ENCODE results near the gene ZSWIM3. TPM values are rescaled to one million over a fixed set of nuclear protein-coding genes. Genes with fewer than 3 reads are reported as not detected.

The ZSWIM3 gene
- total RNA-seq, 1 experiment from 2014 or later = 4.2 TPM

DNA sequence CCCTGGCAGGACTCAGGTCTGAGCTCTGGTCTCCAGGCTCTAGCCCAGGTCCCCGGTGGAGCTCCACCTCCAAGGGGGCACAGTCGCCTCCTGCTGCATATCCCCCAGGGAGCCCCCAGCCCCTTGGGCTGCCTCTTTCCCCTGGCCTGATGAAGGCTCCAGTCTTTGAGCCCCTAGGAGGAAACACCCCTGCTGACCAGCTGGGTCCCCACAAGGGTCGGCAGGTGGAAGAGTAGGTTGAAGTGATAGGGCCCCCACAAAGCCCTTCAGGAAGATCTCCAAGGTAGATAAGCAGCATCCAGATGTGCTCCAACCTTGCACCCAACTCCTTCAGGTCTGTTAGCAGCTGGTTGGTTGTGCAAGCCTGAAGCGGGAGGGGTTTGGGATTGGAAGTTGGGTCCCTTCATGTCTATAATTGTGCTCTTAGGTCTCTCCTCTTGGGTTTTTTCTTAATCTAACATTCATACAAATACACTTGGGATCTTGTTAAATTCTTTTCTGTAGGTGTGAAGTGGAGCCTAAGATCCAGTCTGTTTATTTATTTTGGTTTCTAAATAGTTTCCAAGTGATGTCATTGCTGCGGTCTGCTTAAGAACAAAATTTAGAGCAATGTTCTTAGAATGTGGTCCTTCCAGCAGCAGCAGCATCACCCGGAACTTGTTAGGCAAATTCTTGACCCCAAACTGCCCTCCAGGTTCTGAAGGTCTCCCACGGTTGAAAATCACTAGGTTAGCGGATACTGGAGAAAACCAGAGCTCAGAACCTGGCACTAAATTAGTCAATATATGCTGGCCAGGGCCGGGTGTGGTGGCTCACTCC lies 39.8 kb upstream of the ZSWIM3 start:
- no peak; the same call in 1 of the 2 replicates for ATAC-seq
- POLR2A ChIA-PET (ENCODE audit: unreplicated experiment) = interaction anchor here (0.6 kb wide), 1 partner anchor 932 kb away, joined by 3 read pairs; the partner anchor contains the start of gene YWHAB
- TF ChIP-seq EZH2 (IDR thresholded peaks at IDR 0.05; ENCODE audit: low read length, unreplicated experiment) (no peak), EZH2phosphoT487 (IDR thresholded peaks at IDR 0.05; ENCODE audit: borderline replicate concordance, low read length) (no peak)
- TF ChIP-seq, protein P1, sequence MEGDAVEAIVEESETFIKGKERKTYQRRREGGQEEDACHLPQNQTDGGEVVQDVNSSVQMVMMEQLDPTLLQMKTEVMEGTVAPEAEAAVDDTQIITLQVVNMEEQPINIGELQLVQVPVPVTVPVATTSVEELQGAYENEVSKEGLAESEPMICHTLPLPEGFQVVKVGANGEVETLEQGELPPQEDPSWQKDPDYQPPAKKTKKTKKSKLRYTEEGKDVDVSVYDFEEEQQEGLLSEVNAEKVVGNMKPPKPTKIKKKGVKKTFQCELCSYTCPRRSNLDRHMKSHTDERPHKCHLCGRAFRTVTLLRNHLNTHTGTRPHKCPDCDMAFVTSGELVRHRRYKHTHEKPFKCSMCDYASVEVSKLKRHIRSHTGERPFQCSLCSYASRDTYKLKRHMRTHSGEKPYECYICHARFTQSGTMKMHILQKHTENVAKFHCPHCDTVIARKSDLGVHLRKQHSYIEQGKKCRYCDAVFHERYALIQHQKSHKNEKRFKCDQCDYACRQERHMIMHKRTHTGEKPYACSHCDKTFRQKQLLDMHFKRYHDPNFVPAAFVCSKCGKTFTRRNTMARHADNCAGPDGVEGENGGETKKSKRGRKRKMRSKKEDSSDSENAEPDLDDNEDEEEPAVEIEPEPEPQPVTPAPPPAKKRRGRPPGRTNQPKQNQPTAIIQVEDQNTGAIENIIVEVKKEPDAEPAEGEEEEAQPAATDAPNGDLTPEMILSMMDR (conservative IDR thresholded peaks at IDR 0.05; ENCODE audit: low read depth, low read length) = no peak
- CTCF ChIA-PET = no interaction called here
- Histone ChIP-seq H3K27ac (ENCODE audit: low read length) (0 out of 2 replicates have a peak overlapping the region, but pooled peaks have one; percentile 1), H3K36me3 (ENCODE audit: low read depth, low read length) (peaks cover 30% of the 10 kb centered on the region), H4K20me1 (ENCODE audit: low read length) (peaks cover 11% of the 10 kb centered on the region; the same call in 1 of the 2 replicates), H3K4me2 (ENCODE audit: low read length) (no peak overlapping the region), H3K4me1 (ENCODE audit: insufficient read depth, low read length) (peaks cover 32% of the 10 kb centered on the region; the same call in 1 of the 2 replicates), H2AFZ (ENCODE audit: low read length) (no peak overlapping the region), H3F3A (ENCODE audit: low read length, unreplicated experiment) (peaks cover 11% of the 10 kb centered on the region), H3K27me3 (ENCODE audit: low read length) (no peaks in the 10 kb centered on the region), H3K9me3 (ENCODE audit: low read length) (no peaks in the 10 kb centered on the region), H3K79me2 (ENCODE audit: low read length) (peaks cover 33% of the 10 kb centered on the region), H3K9ac (ENCODE audit: low read length) (no peak overlapping the region), H3K4me3 (ENCODE audit: low read length) (no peak overlapping the region), H3K9me2 (replicated peaks; ENCODE audit: low read length) (no peaks in the 10 kb centered on the region)
- DNase-seq = peak; percentile 45
- intact Hi-C loops (cut with micrococcal nuclease) = loop anchor here (10.0 kb wide), 1 partner anchor 117 kb away; the partner anchor contains the start of gene PCIF1
- no TSS peak for BruUV-seq (replicated peaks)

DNA sequence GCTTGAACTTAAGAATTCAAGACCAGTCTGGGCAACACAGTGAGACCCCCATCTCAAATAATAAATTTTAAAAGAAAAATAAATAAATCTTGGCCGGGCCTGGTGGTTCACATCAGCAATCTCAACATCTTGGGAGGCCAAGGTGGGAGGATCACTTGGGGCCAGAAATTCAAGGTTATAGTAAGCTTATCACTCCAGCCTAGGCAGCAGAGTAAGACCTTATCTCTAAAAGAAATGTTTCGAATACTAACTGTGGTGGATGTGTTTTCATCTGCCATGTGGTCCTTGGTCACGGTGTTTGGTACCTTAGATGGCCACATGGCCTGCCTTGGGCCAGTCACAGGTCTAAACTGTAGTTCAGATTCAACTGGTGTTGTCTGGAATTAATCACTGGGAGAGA lies 39.2 kb upstream of the ZSWIM3 start:
- H2AFZ ChIP-seq (ENCODE audit: low read length) = no peak overlapping the region
- intact Hi-C loops (cut with micrococcal nuclease) = loop anchor here (10.0 kb wide), 1 partner anchor 117 kb away; the partner anchor contains the start of gene PCIF1
- no peaks in the 10 kb centered on the region for H3K9me2 ChIP-seq (replicated peaks; ENCODE audit: low read length)
- BruUV-seq (replicated peaks) = no TSS peak
- H4K20me1 ChIP-seq (ENCODE audit: low read length) = peaks cover 11% of the 10 kb centered on the region; the same call in 1 of the 2 replicates
- ChIA-PET CTCF (no interaction called here), POLR2A (ENCODE audit: unreplicated experiment) (no interaction called here)
- H3K27ac ChIP-seq (ENCODE audit: low read length) = no peak overlapping the region
- H3K36me3 ChIP-seq (ENCODE audit: low read depth, low read length) = peaks cover 29% of the 10 kb centered on the region
- DNase-seq = no peak
- TF ChIP-seq EZH2 (IDR thresholded peaks at IDR 0.05; ENCODE audit: low read length, unreplicated experiment) = no peak
- TF ChIP-seq, protein P1 (conservative IDR thresholded peaks at IDR 0.05; ENCODE audit: low read depth, low read length) = no peak
- TF ChIP-seq EZH2phosphoT487 (IDR thresholded peaks at IDR 0.05; ENCODE audit: borderline replicate concordance, low read length) = no peak
- ATAC-seq = no peak
- no peaks in the 10 kb centered on the region for H3K27me3 ChIP-seq (ENCODE audit: low read length)
- H3K9me3 ChIP-seq (ENCODE audit: low read length) = no peaks in the 10 kb centered on the region
- H3K4me2 ChIP-seq (ENCODE audit: low read length) = no peak overlapping the region
- H3K4me3 ChIP-seq (ENCODE audit: low read length) = no peak overlapping the region
- H3K4me1 ChIP-seq (ENCODE audit: insufficient read depth, low read length) = peaks cover 38% of the 10 kb centered on the region; the same call in 1 of the 2 replicates
- no peak overlapping the region for H3K9ac ChIP-seq (ENCODE audit: low read length)
- peaks cover 26% of the 10 kb centered on the region for H3K79me2 ChIP-seq (ENCODE audit: low read length)
- H3F3A ChIP-seq (ENCODE audit: low read length, unreplicated experiment) = peaks cover 11% of the 10 kb centered on the region
